ENCODE results near the gene KDM6A.

DNA sequence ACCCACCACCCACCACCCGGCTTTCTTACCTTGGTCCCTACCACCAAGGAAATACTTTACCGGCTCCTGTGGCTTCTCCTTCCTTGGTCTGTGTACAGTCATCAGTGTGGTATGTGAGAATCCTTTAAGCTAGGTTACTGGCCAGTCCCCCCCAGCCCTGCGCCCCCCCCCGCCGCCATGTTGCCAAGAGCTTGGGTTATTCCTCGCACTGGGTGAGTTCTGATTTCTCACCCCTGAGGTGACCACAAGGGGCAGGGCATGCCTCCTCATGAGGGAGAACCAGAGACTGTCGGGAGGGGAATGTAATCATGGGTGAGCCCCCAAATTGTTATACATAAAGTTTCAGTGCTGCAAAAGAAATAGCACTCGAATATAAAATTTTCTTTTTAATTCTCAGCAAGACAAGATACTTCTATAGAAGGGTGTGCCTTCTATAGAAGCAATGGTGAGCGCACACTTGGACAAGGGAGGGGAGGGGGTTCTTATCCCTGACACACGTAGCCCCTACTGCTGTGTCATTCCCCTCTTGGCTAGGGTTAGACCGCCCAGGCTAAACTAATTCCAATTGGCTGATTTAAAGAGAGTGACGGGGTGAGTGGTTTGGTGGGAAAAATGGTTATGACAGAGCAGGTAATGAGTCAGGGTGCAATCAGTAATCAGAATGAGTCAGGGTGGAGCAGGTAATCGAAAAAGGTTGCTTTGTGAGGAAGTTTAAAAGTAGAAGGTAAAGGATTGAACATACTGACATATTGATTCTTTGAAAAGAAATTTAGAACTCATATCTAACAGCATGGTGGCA, 133.2 kb downstream of the KDM6A start:
- TF ChIP-seq, protein P1, sequence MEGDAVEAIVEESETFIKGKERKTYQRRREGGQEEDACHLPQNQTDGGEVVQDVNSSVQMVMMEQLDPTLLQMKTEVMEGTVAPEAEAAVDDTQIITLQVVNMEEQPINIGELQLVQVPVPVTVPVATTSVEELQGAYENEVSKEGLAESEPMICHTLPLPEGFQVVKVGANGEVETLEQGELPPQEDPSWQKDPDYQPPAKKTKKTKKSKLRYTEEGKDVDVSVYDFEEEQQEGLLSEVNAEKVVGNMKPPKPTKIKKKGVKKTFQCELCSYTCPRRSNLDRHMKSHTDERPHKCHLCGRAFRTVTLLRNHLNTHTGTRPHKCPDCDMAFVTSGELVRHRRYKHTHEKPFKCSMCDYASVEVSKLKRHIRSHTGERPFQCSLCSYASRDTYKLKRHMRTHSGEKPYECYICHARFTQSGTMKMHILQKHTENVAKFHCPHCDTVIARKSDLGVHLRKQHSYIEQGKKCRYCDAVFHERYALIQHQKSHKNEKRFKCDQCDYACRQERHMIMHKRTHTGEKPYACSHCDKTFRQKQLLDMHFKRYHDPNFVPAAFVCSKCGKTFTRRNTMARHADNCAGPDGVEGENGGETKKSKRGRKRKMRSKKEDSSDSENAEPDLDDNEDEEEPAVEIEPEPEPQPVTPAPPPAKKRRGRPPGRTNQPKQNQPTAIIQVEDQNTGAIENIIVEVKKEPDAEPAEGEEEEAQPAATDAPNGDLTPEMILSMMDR (conservative IDR thresholded peaks at IDR 0.05; ENCODE audit: low read depth, low read length), result no peak
- TF ChIP-seq EZH2 (IDR thresholded peaks at IDR 0.05; ENCODE audit: borderline replicate concordance, low read depth, low read length, poor library complexity, severe bottlenecking), result no peak

Measured in A673 (cell line).